PC-3 (cell line): ENCODE measurements around the gene TARS3. TPM values are rescaled to one million over a fixed set of nuclear protein-coding genes. Genes with fewer than 3 reads are reported as not detected.
"Not testable (repeated sequence)": the region's sequence is repeated elsewhere in the genome, so short reads cannot be mapped to it uniquely, and the experiment has no call there.

Source experiments
- ATAC-seq: fragments of 200-7000 bp; cut with Tn5 transposase; 2 replicates; pipeline ENCODE4 v1.9.1; 2020; ENCODE audit warnings: mild to moderate bottlenecking, moderate library complexity
- BruUV-seq: library from RNA; stranded (reverse); fragments of 400-500 nt; replicated peaks from 2 replicates; lab custom pipeline; 2021; lab: Mats Ljungman, UMichigan
- CTCF ChIA-PET: fragments of 300-600 bp; sonication (Branson Sonifier 250); formaldehyde crosslinking; loops from one replicate; lab custom pipeline; 2022; ENCODE audit warnings: antibody characterized with exemption; lab: Charles Lee
- POLR2A ChIA-PET: fragments of 300-600 bp; sonication (Branson Sonifier 250); formaldehyde crosslinking; loops from one replicate; lab custom pipeline; 2022; ENCODE audit warnings: antibody characterized with exemption; ENCODE audit not compliant: unreplicated experiment; lab: Charles Lee
- DNase-seq: peaks from one replicate; pipeline ENCODE4 v3.0.0-alpha.2; 2015
- H2AFZ ChIP-seq: fragments of 300-600 bp; sonication (generic); 2 replicates; pipeline ENCODE4 v1.6.0; 2016; ENCODE audit warnings: antibody characterized with exemption, low read length
- H3F3A ChIP-seq: fragments of 300-600 bp; sonication (generic); one replicate; pipeline ENCODE4 v1.6.0; 2017; ENCODE audit warnings: antibody characterized with exemption, low read length, control low read depth, mild to moderate bottlenecking; ENCODE audit not compliant: unreplicated experiment
- H3K27ac ChIP-seq: fragments of 300-600 bp; sonication (generic); 2 replicates; pipeline ENCODE4 v1.5.1; 2016; ENCODE audit warnings: mild to moderate bottlenecking, low read length
- H3K27me3 ChIP-seq: fragments of 300-600 bp; sonication (generic); 2 replicates; pipeline ENCODE4 v1.6.1; 2016; ENCODE audit warnings: low read length, mixed read lengths
- H3K36me3 ChIP-seq: fragments of 300-600 bp; sonication (generic); 2 replicates; pipeline ENCODE4 v1.6.1; 2016; ENCODE audit warnings: low read depth, mixed run types, low read length, mixed read lengths
- H3K4me1 ChIP-seq: fragments of 300-600 bp; sonication (generic); 2 replicates; pipeline ENCODE4 v1.5.1; 2016; ENCODE audit warnings: low read length; ENCODE audit not compliant: insufficient read depth
- H3K4me2 ChIP-seq: fragments of 300-600 bp; sonication (generic); 2 replicates; pipeline ENCODE4 v1.6.0; 2016; ENCODE audit warnings: low read length
- H3K4me3 ChIP-seq: fragments of 300-600 bp; sonication (generic); 2 replicates; pipeline ENCODE4 v1.5.1; 2016; ENCODE audit warnings: mild to moderate bottlenecking, low read length, mixed read lengths
- H3K79me2 ChIP-seq: fragments of 300-600 bp; sonication (generic); 2 replicates; pipeline ENCODE4 v1.6.1; 2017; ENCODE audit warnings: low read length, mixed read lengths
- H3K9ac ChIP-seq: fragments of 300-600 bp; sonication (generic); 2 replicates; pipeline ENCODE4 v1.6.0; 2016; ENCODE audit warnings: mild to moderate bottlenecking, low read length
- H3K9me2 ChIP-seq: fragments of 300-600 bp; sonication (generic); replicated peaks from 2 replicates; pipeline ENCODE4 v1.6.1; 2016; ENCODE audit warnings: mixed run types, low read length, mixed read lengths
- H3K9me3 ChIP-seq: fragments of 300-600 bp; sonication (generic); 2 replicates; pipeline ENCODE4 v1.6.1; 2016; ENCODE audit warnings: low read length, mixed read lengths
- H4K20me1 ChIP-seq: fragments of 300-600 bp; sonication (generic); 2 replicates; pipeline ENCODE4 v1.6.1; 2016; ENCODE audit warnings: low read length, mixed read lengths
- EZH2 ChIP-seq: fragments of 300-600 bp; sonication (generic); IDR thresholded peaks from one replicate; pipeline ENCODE4 v1.6.1; 2017; ENCODE audit warnings: antibody characterized with exemption, mild to moderate bottlenecking, low read length; ENCODE audit not compliant: unreplicated experiment
- EZH2phosphoT487 ChIP-seq: fragments of 300-600 bp; sonication (generic); IDR thresholded peaks from 2 replicates; pipeline ENCODE4 v1.6.1; 2018; ENCODE audit warnings: mild to moderate bottlenecking, antibody characterized with exemption, low read length, borderline replicate concordance
- intact Hi-C: fragments of 100-400 bp; cut with micrococcal nuclease; formaldehyde crosslinking; loops from 2 replicates; pipeline ENCODE4 v1.9.0; 2023
- total RNA-seq: library from RNA; depleted of rRNA; stranded (reverse); fragments of >200 nt; gene quantifications from 2 replicates; pipeline ENCODE4 v1.2.3, GENCODE V29; 2014
- TF ChIP-seq, protein P1 (sequence below): fragments of 300-600 bp; sonication (generic); conservative IDR thresholded peaks from 2 replicates; pipeline ENCODE4 v1.5.1; 2017; ENCODE audit warnings: antibody characterized with exemption, low read depth, mild to moderate bottlenecking, low read length

The TARS3 gene
- total RNA-seq, 1 experiment from 2014 or later: 5.4 TPM

DNA sequence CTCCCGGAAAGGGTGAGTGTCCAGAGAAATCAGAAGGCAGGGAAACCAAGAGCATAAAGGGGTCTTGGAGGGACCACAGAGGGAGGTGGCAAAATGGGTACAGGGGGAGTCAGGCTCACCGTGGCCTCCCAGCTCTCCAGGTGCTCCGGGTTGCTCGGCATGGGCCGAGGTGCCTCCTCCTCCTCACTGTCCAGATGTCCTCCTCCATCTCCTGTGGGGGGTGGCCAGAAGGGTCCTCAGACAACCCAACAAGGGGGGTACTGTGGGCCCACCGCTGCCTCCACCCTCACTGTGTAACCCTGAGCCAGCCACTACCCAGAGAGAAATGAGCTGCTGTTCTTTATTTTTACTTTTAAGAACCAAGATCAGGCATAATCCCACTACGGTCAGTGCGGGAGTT lies 48.6 kb upstream of the TARS3 start:
- Histone ChIP-seq H3K36me3 (no peaks in the 10 kb centered on the region), H2AFZ (no peak overlapping the region), H3K4me1 (no peaks in the 10 kb centered on the region), H3K4me2 (no peak overlapping the region), H3K27ac (no peak overlapping the region), H3F3A (no peaks in the 10 kb centered on the region), H3K9me3 (no peaks in the 10 kb centered on the region), H3K27me3 (peaks cover 35% of the 10 kb centered on the region), H4K20me1 (no peaks in the 10 kb centered on the region), H3K79me2 (no peaks in the 10 kb centered on the region), H3K9me2 (no peaks in the 10 kb centered on the region), H3K4me3 (no peak overlapping the region), H3K9ac (no peak overlapping the region)
- ATAC-seq (no peak), DNase-seq (no peak)
- ChIA-PET CTCF (no interaction called here), POLR2A (no interaction called here)
- no peak for TF ChIP-seq EZH2phosphoT487
- TF ChIP-seq EZH2: no peak
- TF ChIP-seq, protein P1, sequence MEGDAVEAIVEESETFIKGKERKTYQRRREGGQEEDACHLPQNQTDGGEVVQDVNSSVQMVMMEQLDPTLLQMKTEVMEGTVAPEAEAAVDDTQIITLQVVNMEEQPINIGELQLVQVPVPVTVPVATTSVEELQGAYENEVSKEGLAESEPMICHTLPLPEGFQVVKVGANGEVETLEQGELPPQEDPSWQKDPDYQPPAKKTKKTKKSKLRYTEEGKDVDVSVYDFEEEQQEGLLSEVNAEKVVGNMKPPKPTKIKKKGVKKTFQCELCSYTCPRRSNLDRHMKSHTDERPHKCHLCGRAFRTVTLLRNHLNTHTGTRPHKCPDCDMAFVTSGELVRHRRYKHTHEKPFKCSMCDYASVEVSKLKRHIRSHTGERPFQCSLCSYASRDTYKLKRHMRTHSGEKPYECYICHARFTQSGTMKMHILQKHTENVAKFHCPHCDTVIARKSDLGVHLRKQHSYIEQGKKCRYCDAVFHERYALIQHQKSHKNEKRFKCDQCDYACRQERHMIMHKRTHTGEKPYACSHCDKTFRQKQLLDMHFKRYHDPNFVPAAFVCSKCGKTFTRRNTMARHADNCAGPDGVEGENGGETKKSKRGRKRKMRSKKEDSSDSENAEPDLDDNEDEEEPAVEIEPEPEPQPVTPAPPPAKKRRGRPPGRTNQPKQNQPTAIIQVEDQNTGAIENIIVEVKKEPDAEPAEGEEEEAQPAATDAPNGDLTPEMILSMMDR: no peak
- intact Hi-C loops: no loop called here
- BruUV-seq: no TSS peak

DNA sequence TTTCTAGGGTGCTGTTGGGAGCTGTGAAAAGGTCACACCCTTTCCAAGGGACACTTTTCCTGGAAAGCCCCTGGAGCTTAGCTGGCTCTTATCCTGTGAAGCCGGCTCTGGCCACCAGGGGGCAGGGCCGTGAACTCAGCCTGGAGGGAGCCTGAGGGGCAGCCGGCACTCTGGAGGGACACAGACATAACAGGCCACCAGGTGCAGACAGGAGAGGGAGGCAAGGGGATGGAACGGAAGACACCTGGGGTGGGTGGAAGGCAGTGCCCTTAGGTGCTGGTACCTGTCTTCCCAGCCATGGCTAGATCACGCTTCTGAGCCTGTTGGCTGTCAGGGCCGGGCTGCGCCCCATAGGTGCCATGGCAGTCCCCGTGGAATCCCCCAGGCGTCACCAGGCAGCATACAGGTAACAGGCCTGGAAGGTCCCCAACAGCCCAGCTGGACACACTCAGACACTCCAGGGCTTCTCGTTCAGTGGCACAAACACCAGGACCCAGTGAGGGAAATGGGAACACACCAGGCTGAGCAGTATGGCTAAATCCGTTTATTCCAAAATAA lies 42.9 kb upstream of the TARS3 start:
- H3K9me2 ChIP-seq, intact Hi-C loops, POLR2A ChIA-PET, H3K9ac ChIP-seq, H4K20me1 ChIP-seq, H3K4me1 ChIP-seq, H2AFZ ChIP-seq, BruUV-seq, H3K79me2 ChIP-seq, DNase-seq, H3F3A ChIP-seq, H3K27me3 ChIP-seq, H3K4me3 ChIP-seq, H3K36me3 ChIP-seq, H3K9me3 ChIP-seq, H3K27ac ChIP-seq, ATAC-seq, H3K4me2 ChIP-seq, CTCF ChIA-PET: not testable (repeated sequence)

DNA sequence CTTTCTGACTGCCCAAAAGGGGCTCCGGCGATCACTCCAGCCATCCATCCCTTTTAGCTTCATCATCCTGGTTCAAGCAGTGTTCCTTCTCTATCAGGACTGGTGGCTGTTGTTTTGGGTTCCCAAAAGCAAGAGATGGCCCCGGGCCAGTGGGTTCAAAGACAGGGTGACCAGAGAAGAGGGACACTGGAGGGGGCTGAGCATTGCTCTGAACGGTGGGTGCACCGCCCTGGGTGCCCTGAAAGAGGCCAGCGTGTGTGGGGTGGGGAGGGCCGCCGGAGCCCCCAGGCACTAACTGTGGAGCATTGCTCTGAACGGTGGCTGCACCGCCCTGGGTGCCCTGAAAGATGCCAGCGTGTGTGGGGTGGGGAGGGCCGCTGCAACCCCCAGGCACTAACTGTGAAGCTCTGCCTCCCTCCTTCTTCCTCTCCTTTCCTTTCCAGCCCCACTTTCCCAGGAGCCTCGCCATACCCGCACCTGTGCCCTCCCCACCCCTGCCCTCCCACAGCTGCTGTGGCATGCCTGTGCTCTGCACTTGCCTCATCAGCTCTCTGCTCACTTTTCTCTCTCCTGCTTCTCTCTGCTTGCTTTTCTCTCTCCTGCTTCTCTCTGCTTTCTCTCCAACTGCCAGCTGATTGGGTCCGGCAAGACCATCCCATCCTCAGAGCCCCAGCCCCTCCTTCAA lies 41.6 kb upstream of the TARS3 start:
- CTCF ChIA-PET: no interaction called here
- H3K4me1 ChIP-seq: no peaks in the 10 kb centered on the region
- no peak overlapping the region for H3K9ac ChIP-seq
- H2AFZ ChIP-seq: no peak overlapping the region
- no peaks in the 10 kb centered on the region for H3F3A ChIP-seq
- H3K27me3 ChIP-seq: no peaks in the 10 kb centered on the region
- H3K27ac ChIP-seq: no peak overlapping the region
- H3K4me2 ChIP-seq: no peak overlapping the region
- no peaks in the 10 kb centered on the region for H3K36me3 ChIP-seq
- no peaks in the 10 kb centered on the region for H3K79me2 ChIP-seq
- POLR2A ChIA-PET: no interaction called here
- no peak for ATAC-seq
- BruUV-seq: no TSS peak
- DNase-seq: no peak
- no peaks in the 10 kb centered on the region for H4K20me1 ChIP-seq
- no peak for TF ChIP-seq EZH2
- TF ChIP-seq, protein P1: no peak
- TF ChIP-seq EZH2phosphoT487: no peak
- intact Hi-C loops: no loop called here
- no peak overlapping the region for H3K4me3 ChIP-seq
- no peaks in the 10 kb centered on the region for H3K9me3 ChIP-seq
- H3K9me2 ChIP-seq: no peaks in the 10 kb centered on the region

DNA sequence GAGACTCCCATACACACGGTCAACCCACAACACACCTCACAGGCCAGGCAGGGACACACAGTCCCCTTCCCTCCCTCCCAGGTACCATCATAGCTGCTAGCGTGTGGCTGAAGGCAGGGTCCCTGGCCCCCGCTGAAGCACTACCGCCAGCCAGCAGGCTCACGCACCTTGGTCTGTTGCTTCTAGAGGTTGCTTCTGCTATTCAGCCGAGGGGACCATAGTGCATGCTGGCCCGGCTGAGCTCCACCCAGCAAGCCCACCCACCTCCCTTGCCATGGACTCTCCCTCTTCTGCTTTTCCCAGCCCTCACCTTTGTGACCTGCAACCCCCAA lies 41.0 kb upstream of the TARS3 start:
- H3K36me3 ChIP-seq, POLR2A ChIA-PET, DNase-seq, H3F3A ChIP-seq, H3K9ac ChIP-seq, H3K27ac ChIP-seq, H4K20me1 ChIP-seq, H3K4me3 ChIP-seq, H3K79me2 ChIP-seq, H3K4me1 ChIP-seq, CTCF ChIA-PET, H3K9me3 ChIP-seq, H3K4me2 ChIP-seq, H3K27me3 ChIP-seq, BruUV-seq, H2AFZ ChIP-seq, ATAC-seq, intact Hi-C loops, H3K9me2 ChIP-seq: not testable (repeated sequence)

DNA sequence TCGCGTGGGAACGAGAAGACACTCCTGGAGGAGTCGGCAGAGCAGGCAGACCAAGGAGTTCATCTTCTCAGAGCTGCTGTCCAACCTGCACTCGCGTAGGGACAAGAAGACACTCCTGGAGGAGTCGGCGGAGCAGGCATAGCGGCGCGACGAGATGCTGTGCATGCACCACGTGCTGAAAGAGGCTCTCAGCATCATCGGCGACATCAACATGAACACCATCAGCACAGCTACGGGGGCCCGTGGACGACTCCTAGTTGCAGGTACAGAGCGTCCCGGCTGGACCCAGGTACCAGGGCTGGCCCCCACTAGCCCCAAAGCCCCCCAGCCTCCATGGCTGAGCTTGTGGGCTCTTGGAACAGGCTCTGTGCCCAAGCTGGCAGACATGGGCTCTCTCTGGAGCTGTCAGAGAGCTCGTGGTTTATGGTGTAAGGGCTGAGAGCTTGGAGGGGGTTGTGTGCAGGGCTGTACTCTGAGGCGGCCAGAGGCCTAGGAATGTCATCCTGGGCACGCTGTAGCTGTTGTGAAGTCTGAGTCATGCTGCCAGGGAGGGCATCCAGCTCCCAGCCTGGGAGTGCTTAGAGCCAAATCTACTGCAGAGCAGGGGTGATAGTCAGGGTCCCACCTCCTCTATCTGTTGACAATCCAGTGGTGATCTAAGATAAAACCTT lies 40.5 kb upstream of the TARS3 start:
- H2AFZ ChIP-seq, H3K9me2 ChIP-seq, H3K9ac ChIP-seq, H3K79me2 ChIP-seq, H3K4me3 ChIP-seq, H4K20me1 ChIP-seq, H3K9me3 ChIP-seq, H3K27me3 ChIP-seq, intact Hi-C loops, H3K4me2 ChIP-seq, H3F3A ChIP-seq, ATAC-seq, POLR2A ChIA-PET, H3K4me1 ChIP-seq, BruUV-seq, CTCF ChIA-PET, H3K27ac ChIP-seq, DNase-seq, H3K36me3 ChIP-seq: not testable (repeated sequence)
